Measurements from ENCODE around the gene CHAF1A.

GRCh38 chr19:4360081-4360569, 42.3 kb upstream of the CHAF1A start:
- TF ChIP-seq CTCF (IDR thresholded peaks at IDR 0.05): no peak
- TF ChIP-seq EP300 (IDR thresholded peaks at IDR 0.05; ENCODE audit: low read depth): no peak
- no peak for TF ChIP-seq POLR2A (IDR thresholded peaks at IDR 0.05)
- TF ChIP-seq POLR2AphosphoS5 (IDR thresholded peaks at IDR 0.05): no peak
